HepG2 (cell line): ENCODE results near the gene C12orf56. TPM values are rescaled to one million over a fixed set of nuclear protein-coding genes. Genes with fewer than 3 reads are reported as not detected.

Source experiments
- ATAC-seq: fragments of 200-7000 bp; cut with Tn5 transposase; 3 replicates; pipeline ENCODE4 v1.9.1; 2020; ENCODE audit warnings: mild to moderate bottlenecking, moderate library complexity
- BruUV-seq: library from RNA; stranded (reverse); fragments of 400-500 nt; replicated peaks from 2 replicates; lab custom pipeline; 2021; lab: Mats Ljungman, UMichigan
- CTCF ChIA-PET: fragments of 300-600 bp; formaldehyde crosslinking; extraction: SDS; loops from one replicate; lab custom pipeline; 2021; ENCODE audit warnings: low total read pairs, inconsistent platforms, low intra/inter-chr PET ratio; lab: Yijun Ruan, JAX
- POLR2A ChIA-PET: fragments of 350-600 bp; sonication (Branson Sonifier 250); formaldehyde crosslinking; loops from one replicate; lab custom pipeline; 2020; ENCODE audit warnings: antibody characterized with exemption, inconsistent platforms; lab: Yijun Ruan, JAX
- DNase-seq: peaks from one replicate; pipeline ENCODE4 v3.0.0-alpha.2; 2015; ENCODE audit warnings: low spot score
- FAIRE-seq: peaks from 3 replicates; lab custom pipeline; 2011; peaks lifted over from hg19 to GRCh38; lab: Jason Lieb, UNC
- H2AFZ ChIP-seq: one replicate; pipeline ENCODE4 v1.6.1; 2011; ENCODE audit warnings: low read length, inconsistent platforms
- H3K27ac ChIP-seq: fragments of 300-600 bp; 3 replicates; pipeline ENCODE4 v1.8.0; 2011; ENCODE audit warnings: mixed run types, mild to moderate bottlenecking, mixed read lengths, low read length, inconsistent platforms; ENCODE audit not compliant: insufficient read depth; ENCODE audit errors: extremely low read length
- H3K27me3 ChIP-seq, 2 experiments: fragments of 200-600 bp in 1 of 2; 2 replicates in 1 of 2; 3 replicates in 1 of 2; pipeline versions ENCODE4 v1.6.0 to v1.8.0; 2011; ENCODE audit warnings: low read length in 2 of 2, mild to moderate bottlenecking in 2 of 2, moderate library complexity in 2 of 2, inconsistent platforms in 1 of 2; ENCODE audit not compliant: insufficient read depth in 2 of 2, control insufficient read depth in 1 of 2
- H3K36me3 ChIP-seq, 2 experiments: fragments of 200-600 bp in 1 of 2; replicated peaks in 1 of 2; 2 replicates in 1 of 2; 3 replicates in 1 of 2; pipeline versions ENCODE4 v1.5.1 to v1.8.0; 2011; ENCODE audit warnings: low read length in 2 of 2, inconsistent platforms in 1 of 2; ENCODE audit not compliant: insufficient read depth in 2 of 2, control insufficient read depth in 1 of 2
- H3K4me1 ChIP-seq: 2 replicates; pipeline ENCODE4 v1.5.1; 2012; ENCODE audit warnings: low read length, inconsistent platforms; ENCODE audit not compliant: insufficient read depth
- H3K4me2 ChIP-seq: 2 replicates; pipeline ENCODE4 v1.6.0; 2011; ENCODE audit warnings: low read depth, low read length, inconsistent platforms
- H3K4me3 ChIP-seq, 3 experiments: fragments of 200-600 bp in 1 of 3; sonication (generic), shearing (Covaris generic) in 1 of 3; replicated peaks in 1 of 3; 2 replicates each; pipeline ENCODE4 v1.5.1; 2011 to 2016; ENCODE audit warnings: low read length in 3 of 3, inconsistent platforms in 2 of 3, low read depth in 2 of 3, mild to moderate bottlenecking in 2 of 3, control low read depth in 1 of 3, mixed read lengths in 1 of 3; ENCODE audit not compliant: insufficient read depth in 1 of 3
- H3K79me2 ChIP-seq: one replicate; pipeline ENCODE4 v1.6.1; 2011; ENCODE audit warnings: low read length, inconsistent platforms; ENCODE audit not compliant: insufficient read depth
- H3K9ac ChIP-seq: 2 replicates; pipeline ENCODE4 v1.6.0; 2011; ENCODE audit warnings: mild to moderate bottlenecking, low read depth, low read length, inconsistent platforms; ENCODE audit not compliant: insufficient read depth
- H3K9me3 ChIP-seq: 2 replicates; pipeline ENCODE4 v1.5.1; 2012; ENCODE audit warnings: mild to moderate bottlenecking, low read length
- H4K20me1 ChIP-seq: 2 replicates; pipeline ENCODE4 v1.6.0; 2011; ENCODE audit warnings: inconsistent platforms, mild to moderate bottlenecking, low read length, moderate library complexity; ENCODE audit not compliant: insufficient read depth
- FOXA1 ChIP-seq, 2 experiments: fragments of 450-650 bp in 1 of 2; sonication (generic) in 1 of 2; formaldehyde crosslinking in 1 of 2; IDR thresholded peaks; 2 replicates each; pipeline versions ENCODE4 v1.4.0 to v1.6.1; 2016 to 2020; ENCODE audit warnings: missing genetic modification reagents in 1 of 2
- FOXK2 ChIP-seq: fragments of 450-650 bp; IDR thresholded peaks from 2 replicates; pipeline ENCODE4 v1.6.1; 2016
- MEIS2 ChIP-seq: sonication (generic); formaldehyde crosslinking; IDR thresholded peaks from 2 replicates; pipeline ENCODE4 v1.9.0; 2021; ENCODE audit warnings: mild to moderate bottlenecking, missing genetic modification reagents
- RFXANK ChIP-seq: IDR thresholded peaks from 2 replicates; pipeline ENCODE4 v1.6.1; 2016
- SMC3 ChIP-seq: IDR thresholded peaks from 2 replicates; pipeline ENCODE4 v1.6.1; 2011; ENCODE audit warnings: low read length, improper control_type of control experiment
- SMYD3 ChIP-seq: sonication (generic); formaldehyde crosslinking; IDR thresholded peaks from 2 replicates; pipeline ENCODE4 v1.8.1; 2023; ENCODE audit warnings: mild to moderate bottlenecking, missing genetic modification reagents
- STAG1 ChIP-seq: sonication (generic); formaldehyde crosslinking; IDR thresholded peaks from 2 replicates; pipeline ENCODE4 v1.4.0; 2020; ENCODE audit warnings: missing genetic modification reagents
- ZFX ChIP-seq: sonication (generic); formaldehyde crosslinking; IDR thresholded peaks from 2 replicates; pipeline ENCODE4 v1.4.0; 2020; ENCODE audit warnings: mild to moderate bottlenecking, low read depth, missing genetic modification reagents, moderate library complexity
- ZNF138 ChIP-seq: sonication (generic); formaldehyde crosslinking; IDR thresholded peaks from 2 replicates; pipeline ENCODE4 v1.5.0; 2020; ENCODE audit warnings: mild to moderate bottlenecking, low read depth, missing genetic modification reagents
- ZNF160 ChIP-seq: sonication (generic); formaldehyde crosslinking; IDR thresholded peaks from 2 replicates; pipeline ENCODE4 v1.8.0; 2022; ENCODE audit warnings: mild to moderate bottlenecking, inconsistent platforms, missing genetic modification reagents
- ZNF333 ChIP-seq: sonication (generic); formaldehyde crosslinking; IDR thresholded peaks from 2 replicates; pipeline ENCODE4 v1.4.0; 2020; ENCODE audit warnings: mild to moderate bottlenecking, missing genetic modification reagents, borderline replicate concordance
- ZNF367 ChIP-seq: sonication (generic); formaldehyde crosslinking; IDR thresholded peaks from 2 replicates; pipeline ENCODE4 v1.4.0; 2020; ENCODE audit warnings: missing genetic modification reagents, borderline replicate concordance
- ZNF878 ChIP-seq: sonication (generic); formaldehyde crosslinking; IDR thresholded peaks from 2 replicates; pipeline ENCODE4 v1.8.1; 2023; ENCODE audit warnings: mild to moderate bottlenecking, missing genetic modification reagents, moderate library complexity
- WGBS: methylation state at CpG from one replicate; pipeline ENCODE4 v1.1.6; 2017; ENCODE audit warnings: low lambda C conversion rate; 5-methylcytosine and 5-hydroxymethylcytosine counted together
- in situ Hi-C: cut with HindIII; loops from 2 replicates; pipeline ENCODE4 v1.10.0; 2017; ENCODE audit warnings: low pct_unique_long_range_greater_than_20kb; ENCODE audit not compliant: extremely low pct_ligation_motif_present
- intact Hi-C: fragments of 100-400 bp; cut with micrococcal nuclease; formaldehyde crosslinking; loops from one replicate; pipeline ENCODE4 v1.10.0; 2022; ENCODE audit not compliant: unreplicated experiment
- polyA plus RNA-seq, 8 experiments: library from polyadenylated mRNA; depleted of rRNA in 3 of 8; stranded (reverse) in 7 of 8; unstranded in 1 of 8; fragments of >200 nt; fragmentation: Illumina TruSeq in 4 of 8; extraction: Trizol in 4 of 8; gene quantifications; 2 replicates each; pipeline versions ENCODE4 v1.2.1 to v1.2.3, GENCODE V29; 2011 to 2016; ENCODE audit warnings: low read depth in 4 of 8, missing spikeins in 1 of 8, mixed read lengths in 1 of 8; ENCODE audit not compliant: insufficient read depth in 1 of 8
- total RNA-seq, 5 experiments: library from RNA; depleted of rRNA; stranded (reverse); fragments of >200 nt; fragmentation: Illumina TruSeq; extraction: Trizol; gene quantifications; 2 replicates each; pipeline ENCODE4 v1.2.3, GENCODE V29; 2016; ENCODE audit warnings: low read depth in 1 of 5
- TF ChIP-seq, protein P1 (sequence below): sonication (generic); formaldehyde crosslinking; IDR thresholded peaks from 2 replicates; pipeline ENCODE4 v1.4.0; 2020; ENCODE audit warnings: missing genetic modification reagents
- TF ChIP-seq, protein P2 (sequence below): sonication (generic); formaldehyde crosslinking; IDR thresholded peaks from 2 replicates; pipeline ENCODE4 v1.5.0; 2020; ENCODE audit warnings: mild to moderate bottlenecking, missing genetic modification reagents, moderate library complexity
- TF ChIP-seq, protein P3 (sequence below): sonication (generic); formaldehyde crosslinking; IDR thresholded peaks from 2 replicates; pipeline ENCODE4 v1.5.1; 2020; ENCODE audit warnings: missing genetic modification reagents, mild to moderate bottlenecking, borderline replicate concordance
- TF ChIP-seq, protein P4 (sequence below): fragments of 450-650 bp; IDR thresholded peaks from 2 replicates; pipeline ENCODE4 v1.6.1; 2016

Gene C12orf56
- total and polyA plus RNA-seq, 2 of the 13 experiments (the other 11 are each of a cell fraction or from before 2014, with no cell fraction given) = 0.07 TPM; not detected in 1

DNA sequence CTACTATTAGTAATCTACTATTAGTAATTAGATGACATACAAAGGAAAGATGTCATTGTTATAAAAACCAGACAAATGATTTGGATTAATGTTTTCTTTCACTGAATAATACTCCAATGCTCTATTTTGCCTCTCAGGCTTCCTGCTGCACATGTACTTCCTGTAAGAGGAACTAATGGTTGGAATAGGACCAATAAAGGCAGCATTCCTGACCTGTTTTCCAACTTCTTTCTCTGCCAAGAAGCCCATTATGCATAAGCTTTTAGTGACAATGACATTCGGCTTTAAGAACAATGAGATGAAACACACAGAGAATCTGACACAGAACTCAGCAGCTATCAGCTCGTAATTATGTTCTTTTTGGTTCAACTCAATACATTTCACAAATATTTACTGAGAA is 5.2 kb upstream of the C12orf56 start (continued):
- TF ChIP-seq, protein P1, sequence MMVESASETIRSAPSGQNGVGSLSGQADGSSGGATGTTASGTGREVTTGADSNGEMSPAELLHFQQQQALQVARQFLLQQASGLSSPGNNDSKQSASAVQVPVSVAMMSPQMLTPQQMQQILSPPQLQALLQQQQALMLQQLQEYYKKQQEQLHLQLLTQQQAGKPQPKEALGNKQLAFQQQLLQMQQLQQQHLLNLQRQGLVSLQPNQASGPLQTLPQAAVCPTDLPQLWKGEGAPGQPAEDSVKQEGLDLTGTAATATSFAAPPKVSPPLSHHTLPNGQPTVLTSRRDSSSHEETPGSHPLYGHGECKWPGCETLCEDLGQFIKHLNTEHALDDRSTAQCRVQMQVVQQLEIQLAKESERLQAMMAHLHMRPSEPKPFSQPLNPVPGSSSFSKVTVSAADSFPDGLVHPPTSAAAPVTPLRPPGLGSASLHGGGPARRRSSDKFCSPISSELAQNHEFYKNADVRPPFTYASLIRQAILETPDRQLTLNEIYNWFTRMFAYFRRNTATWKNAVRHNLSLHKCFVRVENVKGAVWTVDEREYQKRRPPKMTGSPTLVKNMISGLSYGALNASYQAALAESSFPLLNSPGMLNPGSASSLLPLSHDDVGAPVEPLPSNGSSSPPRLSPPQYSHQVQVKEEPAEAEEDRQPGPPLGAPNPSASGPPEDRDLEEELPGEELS = no peak

DNA sequence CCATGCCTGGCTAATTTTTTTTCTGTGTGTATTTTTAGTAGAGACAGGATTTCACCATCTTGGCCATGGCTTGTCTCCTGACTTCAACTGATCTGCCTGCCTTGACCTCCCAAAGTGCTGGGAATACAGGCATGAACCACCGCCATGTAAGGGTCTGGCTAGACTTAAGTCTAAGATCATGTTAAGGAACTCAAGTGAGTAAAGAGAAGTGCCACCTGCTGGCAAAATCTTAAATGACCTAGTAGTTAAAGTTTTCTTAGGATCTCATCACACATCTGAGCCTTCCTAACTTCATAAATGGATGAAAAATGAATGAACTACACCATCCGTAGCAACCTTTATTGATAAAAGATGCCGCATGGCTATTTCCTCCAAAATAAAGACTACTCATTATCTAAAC is 1.7 kb upstream of the C12orf56 start:
- FAIRE-seq = peak; percentile 37
- Histone ChIP-seq H4K20me1 (no peaks in the 10 kb centered on the region), H3K4me1 (peaks cover 11% of the 10 kb centered on the region; the same call in 1 of the 2 replicates), H3K9me3 (no peaks in the 10 kb centered on the region), H3K79me2 (no peaks in the 10 kb centered on the region), H3K27me3 (peaks cover 0 to 18% of the 10 kb centered on the region in 2 experiments; a peak in 3 of 5 replicates), H3K27ac (no peak overlapping the region), H3K36me3 (no peaks in the 10 kb centered on the region), H3K4me3 (no peak overlapping the region), H2AFZ (no peak overlapping the region), H3K9ac (no peak overlapping the region), H3K4me2 (no peak overlapping the region)
- intact Hi-C loops = loop anchor here (1.0 kb wide), 2 partner anchors 119 to 566 kb away; no protein-coding TSS in a partner anchor
- DNase-seq = no peak
- POLR2A ChIA-PET = no interaction called here
- no peak for TF ChIP-seq ZNF160
- no peak for TF ChIP-seq ZNF367 (CRISPR knock-in tag)
- no peak for TF ChIP-seq FOXA1 (IDR thresholded peaks at IDR 0.05)
- TF ChIP-seq FOXA1 (CRISPR knock-in tag; IDR thresholded peaks at IDR 0.05) = no peak
- TF ChIP-seq STAG1 = peak; percentile 27; the same call in 1 of the 2 replicates
- no peak for TF ChIP-seq MEIS2
- no peak for TF ChIP-seq ZFX (CRISPR knock-in tag)
- no peak for TF ChIP-seq RFXANK
- TF ChIP-seq, protein P2, sequence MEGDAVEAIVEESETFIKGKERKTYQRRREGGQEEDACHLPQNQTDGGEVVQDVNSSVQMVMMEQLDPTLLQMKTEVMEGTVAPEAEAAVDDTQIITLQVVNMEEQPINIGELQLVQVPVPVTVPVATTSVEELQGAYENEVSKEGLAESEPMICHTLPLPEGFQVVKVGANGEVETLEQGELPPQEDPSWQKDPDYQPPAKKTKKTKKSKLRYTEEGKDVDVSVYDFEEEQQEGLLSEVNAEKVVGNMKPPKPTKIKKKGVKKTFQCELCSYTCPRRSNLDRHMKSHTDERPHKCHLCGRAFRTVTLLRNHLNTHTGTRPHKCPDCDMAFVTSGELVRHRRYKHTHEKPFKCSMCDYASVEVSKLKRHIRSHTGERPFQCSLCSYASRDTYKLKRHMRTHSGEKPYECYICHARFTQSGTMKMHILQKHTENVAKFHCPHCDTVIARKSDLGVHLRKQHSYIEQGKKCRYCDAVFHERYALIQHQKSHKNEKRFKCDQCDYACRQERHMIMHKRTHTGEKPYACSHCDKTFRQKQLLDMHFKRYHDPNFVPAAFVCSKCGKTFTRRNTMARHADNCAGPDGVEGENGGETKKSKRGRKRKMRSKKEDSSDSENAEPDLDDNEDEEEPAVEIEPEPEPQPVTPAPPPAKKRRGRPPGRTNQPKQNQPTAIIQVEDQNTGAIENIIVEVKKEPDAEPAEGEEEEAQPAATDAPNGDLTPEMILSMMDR = peak; percentile 42; the same call in 1 of the 2 replicates
- TF ChIP-seq ZNF333 (CRISPR knock-in tag) = no peak
- TF ChIP-seq ZNF138 (CRISPR knock-in tag) = no peak
- TF ChIP-seq, protein P3, sequence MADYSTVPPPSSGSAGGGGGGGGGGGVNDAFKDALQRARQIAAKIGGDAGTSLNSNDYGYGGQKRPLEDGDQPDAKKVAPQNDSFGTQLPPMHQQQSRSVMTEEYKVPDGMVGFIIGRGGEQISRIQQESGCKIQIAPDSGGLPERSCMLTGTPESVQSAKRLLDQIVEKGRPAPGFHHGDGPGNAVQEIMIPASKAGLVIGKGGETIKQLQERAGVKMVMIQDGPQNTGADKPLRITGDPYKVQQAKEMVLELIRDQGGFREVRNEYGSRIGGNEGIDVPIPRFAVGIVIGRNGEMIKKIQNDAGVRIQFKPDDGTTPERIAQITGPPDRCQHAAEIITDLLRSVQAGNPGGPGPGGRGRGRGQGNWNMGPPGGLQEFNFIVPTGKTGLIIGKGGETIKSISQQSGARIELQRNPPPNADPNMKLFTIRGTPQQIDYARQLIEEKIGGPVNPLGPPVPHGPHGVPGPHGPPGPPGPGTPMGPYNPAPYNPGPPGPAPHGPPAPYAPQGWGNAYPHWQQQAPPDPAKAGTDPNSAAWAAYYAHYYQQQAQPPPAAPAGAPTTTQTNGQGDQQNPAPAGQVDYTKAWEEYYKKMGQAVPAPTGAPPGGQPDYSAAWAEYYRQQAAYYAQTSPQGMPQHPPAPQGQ (CRISPR knock-in tag) = no peak
- no peak for TF ChIP-seq FOXK2
- no peak for TF ChIP-seq SMYD3 (CRISPR knock-in tag)
- no peak for TF ChIP-seq ZNF878 (CRISPR knock-in tag)
- TF ChIP-seq, protein P4, sequence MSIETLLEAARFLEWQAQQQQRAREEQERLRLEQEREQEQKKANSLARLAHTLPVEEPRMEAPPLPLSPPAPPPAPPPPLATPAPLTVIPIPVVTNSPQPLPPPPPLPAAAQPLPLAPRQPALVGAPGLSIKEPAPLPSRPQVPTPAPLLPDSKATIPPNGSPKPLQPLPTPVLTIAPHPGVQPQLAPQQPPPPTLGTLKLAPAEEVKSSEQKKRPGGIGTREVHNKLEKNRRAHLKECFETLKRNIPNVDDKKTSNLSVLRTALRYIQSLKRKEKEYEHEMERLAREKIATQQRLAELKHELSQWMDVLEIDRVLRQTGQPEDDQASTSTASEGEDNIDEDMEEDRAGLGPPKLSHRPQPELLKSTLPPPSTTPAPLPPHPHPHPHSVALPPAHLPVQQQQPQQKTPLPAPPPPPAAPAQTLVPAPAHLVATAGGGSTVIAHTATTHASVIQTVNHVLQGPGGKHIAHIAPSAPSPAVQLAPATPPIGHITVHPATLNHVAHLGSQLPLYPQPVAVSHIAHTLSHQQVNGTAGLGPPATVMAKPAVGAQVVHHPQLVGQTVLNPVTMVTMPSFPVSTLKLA = no peak
- TF ChIP-seq SMC3 = 0 out of 2 replicates have a peak, but pooled peaks have one; percentile 10
- CTCF ChIA-PET = interaction anchor here (1.1 to 1.4 kb wide), 2 partner anchors 566 to 720 kb away, joined by 3 to 11 read pairs; no protein-coding TSS in a partner anchor
- no TSS peak for BruUV-seq
- ATAC-seq = peak; percentile 40; the same call in 1 of the 3 replicates
- in situ Hi-C loops = loop anchor here (5.0 to 10.0 kb wide), 2 partner anchors 117 to 565 kb away; no protein-coding TSS in a partner anchor
- 27% methylated on average over 3 of the region's 3 CpGs for WGBS
